ENCODE results near the gene CFAP54.
"Not testable (repeated sequence)": the region's sequence is repeated elsewhere in the genome, so short reads cannot be mapped to it uniquely, and the experiment has no call there.

The CFAP54 gene

GRCh38 chr12:96635844-96636243 lies 146.5 kb downstream of the CFAP54 start:
- no peak for DNase-seq

- DNase-seq = no peak
These were observed 147.5 kb downstream of the CFAP54 start for GRCh38 chr12:96636895-96637294.

GRCh38 chr12:96648923-96649322 lies 159.5 kb downstream of the CFAP54 start:
- no peak for DNase-seq

- DNase-seq = no peak
These were observed 163.5 kb downstream of the CFAP54 start for GRCh38 chr12:96652870-96653269.

- no peak for DNase-seq
These were observed 168.7 kb downstream of the CFAP54 start for GRCh38 chr12:96658075-96658474.

GRCh38 chr12:96669786-96670185 lies 180.4 kb downstream of the CFAP54 start:
- DNase-seq = no peak

GRCh38 chr12:96670334-96670899 lies 181.0 kb downstream of the CFAP54 start:
- DNase-seq = no peak

- not testable (repeated sequence) for DNase-seq
These were observed 186.1 kb downstream of the CFAP54 start for GRCh38 chr12:96675519-96675918.

GRCh38 chr12:96677363-96677762 lies 188.0 kb downstream of the CFAP54 start:
- DNase-seq = no peak

- no peak for DNase-seq
These were observed 198.3 kb downstream of the CFAP54 start for GRCh38 chr12:96687719-96688118.

GRCh38 chr12:96698521-96698920 lies 209.1 kb downstream of the CFAP54 start:
- no peak for DNase-seq

- no peak for DNase-seq
These were observed 209.6 kb downstream of the CFAP54 start for GRCh38 chr12:96698965-96699364.

- no peak for DNase-seq
These were observed 212.5 kb downstream of the CFAP54 start for GRCh38 chr12:96701856-96702255.

- no peak for DNase-seq
These were observed 220.9 kb downstream of the CFAP54 start for GRCh38 chr12:96710127-96710745.

GRCh38 chr12:96711364-96711763 lies 222.0 kb downstream of the CFAP54 start:
- no peak for DNase-seq

GRCh38 chr12:96714199-96714598 lies 224.8 kb downstream of the CFAP54 start:
- no peak for DNase-seq

GRCh38 chr12:96719660-96720362 lies 230.4 kb downstream of the CFAP54 start:
- DNase-seq = peak in 1 of 5 donors; percentile 71

GRCh38 chr12:96720363-96720705 lies 231.0 kb downstream of the CFAP54 start:
- peak in 2 of 5 donors; percentile 3 to 13 for DNase-seq

GRCh38 chr12:96729466-96729865 lies 240.1 kb downstream of the CFAP54 start:
- not testable (repeated sequence) for DNase-seq

GRCh38 chr12:96729886-96730285 lies 240.5 kb downstream of the CFAP54 start:
- no peak for DNase-seq

- DNase-seq = no peak
These were observed 254.2 kb downstream of the CFAP54 start for GRCh38 chr12:96743606-96744005.

GRCh38 chr12:96749999-96750398 lies 260.6 kb downstream of the CFAP54 start:
- DNase-seq = no peak

- DNase-seq = no peak
These were observed 262.2 kb downstream of the CFAP54 start for GRCh38 chr12:96751626-96752025.

- DNase-seq = no peak
These were observed 262.8 kb downstream of the CFAP54 start for GRCh38 chr12:96752211-96752610.
